Measurements from ENCODE around the gene RAPGEF2. TPM values are rescaled to one million over a fixed set of nuclear protein-coding genes. Genes with fewer than 3 reads are reported as not detected.
"Not testable (repeated sequence)": the region's sequence is repeated elsewhere in the genome, so short reads cannot be mapped to it uniquely, and the experiment has no call there.

Gene RAPGEF2
- total RNA-seq, result 100 to 1,000 TPM in 1 of 8 experiments, 10 to 100 TPM in 7; 44.0 to 164 (median 67.9) TPM

- Histone ChIP-seq H3K4me1 (replicated peaks in 1 of 2) (peaks cover 12 to 16% of the 10 kb centered on the region in 2 donors), H3K27ac (peak within 1 kb of the TSS; percentile 73 to 74), H3K4me3 (peak within 1 kb of the TSS; percentile 82 to 99 (median 97))
- peak; percentile 82 to 88 (median 84) for ATAC-seq (replicated peaks in 6 of 8)
- WGBS, 10 experiments, result 0% methylated on average over 4 of the region's 100 CpGs; no CpG with 5 or more reads in 9 of the 10 experiments
- in situ Hi-C loops (cut with MboI; ENCODE audit: low pct_unique_long_range_greater_than_20kb in 2 of 9, low sequenced_read_pairs in 9 of 9, unreplicated experiment in 9 of 9), result no loop called here
These were observed at the start of gene RAPGEF2 for GRCh38 chr4:159102622-159103383. RAPGEF2 (plus strand) TSS chr4:159103079; CDS start chr4:159104163, 1,084 bp downstream.

GRCh38 chr4:159055833-159056232 lies 47.0 kb upstream of the RAPGEF2 start:
- peak in 1 of 8 experiments; percentile 82 for ATAC-seq (replicated peaks in 6 of 8)
- H3K4me1 ChIP-seq (replicated peaks in 1 of 2), result peaks cover 21 to 32% of the 10 kb centered on the region in 2 donors
- in situ Hi-C loops (cut with MboI; ENCODE audit: low pct_unique_long_range_greater_than_20kb in 2 of 9, low sequenced_read_pairs in 9 of 9, unreplicated experiment in 9 of 9), result no loop called here
- 33 to 85% (median 62%) methylated on average over 1 to 2 of the region's 2 CpGs for WGBS, 10 experiments
- H3K27ac ChIP-seq, result no peak overlapping the region
- no peak overlapping the region for H3K4me3 ChIP-seq

- peaks cover 11 to 20% of the 10 kb centered on the region in 2 donors for H3K4me1 ChIP-seq (replicated peaks in 1 of 2)
- 0 to 100% (median 83%) methylated on average over 1 to 3 of the region's 3 CpGs; no CpG with 5 or more reads in 3 of the 10 experiments for WGBS, 10 experiments
These were observed 42.7 kb upstream of the RAPGEF2 start for GRCh38 chr4:159060161-159060560.

GRCh38 chr4:159062381-159062780 lies 40.5 kb upstream of the RAPGEF2 start:
- ATAC-seq (replicated peaks in 6 of 8), result no peak
- in situ Hi-C loops (cut with MboI; ENCODE audit: low pct_unique_long_range_greater_than_20kb in 2 of 9, low sequenced_read_pairs in 9 of 9, unreplicated experiment in 9 of 9), result no loop called here
- Histone ChIP-seq H3K27ac (no peak overlapping the region), H3K4me1 (replicated peaks in 1 of 2) (peaks cover 3 to 4% of the 10 kb centered on the region in 2 donors), H3K4me3 (no peak overlapping the region)
- WGBS, 10 experiments, result 79 to 83% methylated on average over 2 of the region's 2 CpGs; no CpG with 5 or more reads in 8 of the 10 experiments

More at GRCh38 chr4:159060161-159060560, 42.7 kb upstream of the RAPGEF2 start:
- ATAC-seq (replicated peaks in 6 of 8), result no peak
- no peak overlapping the region for H3K4me3 ChIP-seq
- in situ Hi-C loops (cut with MboI; ENCODE audit: low pct_unique_long_range_greater_than_20kb in 2 of 9, low sequenced_read_pairs in 9 of 9, unreplicated experiment in 9 of 9), result no loop called here
- H3K27ac ChIP-seq, result no peak overlapping the region

GRCh38 chr4:159065513-159066240 lies 37.2 kb upstream of the RAPGEF2 start:
- Histone ChIP-seq H3K4me1 (replicated peaks in 1 of 2) (peaks cover 3 to 4% of the 10 kb centered on the region in 2 donors), H3K27ac (no peak overlapping the region), H3K4me3 (no peak overlapping the region)
- 83 to 100% (median 94%) methylated on average over 1 to 3 of the region's 3 CpGs; no CpG with 5 or more reads in 1 of the 10 experiments for WGBS, 10 experiments
- in situ Hi-C loops (cut with MboI; ENCODE audit: low pct_unique_long_range_greater_than_20kb in 2 of 9, low sequenced_read_pairs in 9 of 9, unreplicated experiment in 9 of 9), result no loop called here
- ATAC-seq (replicated peaks in 6 of 8), result no peak

- 90 to 100% (median 100%) methylated on average over 1 to 3 of the region's 5 CpGs; no CpG with 5 or more reads in 7 of the 10 experiments for WGBS, 10 experiments
- H3K27ac ChIP-seq; in situ Hi-C loops (cut with MboI; ENCODE audit: low pct_unique_long_range_greater_than_20kb in 2 of 9, low sequenced_read_pairs in 9 of 9, unreplicated experiment in 9 of 9); H3K4me1 ChIP-seq (replicated peaks in 1 of 2); H3K4me3 ChIP-seq; ATAC-seq (replicated peaks in 6 of 8): not testable (repeated sequence)
These were observed 34.7 kb upstream of the RAPGEF2 start for GRCh38 chr4:159068139-159068538.

GRCh38 chr4:159069922-159070321 lies 33.0 kb upstream of the RAPGEF2 start:
- 6 to 90% (median 67%) methylated on average over 1 to 3 of the region's 3 CpGs for WGBS, 10 experiments
- Histone ChIP-seq H3K4me3 (no peak overlapping the region), H3K27ac (no peak overlapping the region), H3K4me1 (replicated peaks in 1 of 2) (peaks cover 0 to 3% of the 10 kb centered on the region in 2 donors)
- ATAC-seq (replicated peaks in 6 of 8), result peak in 2 of 8 experiments; percentile 86 to 92
- in situ Hi-C loops (cut with MboI; ENCODE audit: low pct_unique_long_range_greater_than_20kb in 2 of 9, low sequenced_read_pairs in 9 of 9, unreplicated experiment in 9 of 9), result no loop called here

GRCh38 chr4:159070742-159071141 lies 32.1 kb upstream of the RAPGEF2 start:
- ATAC-seq (replicated peaks in 6 of 8), result no peak
- whole genome bisulfite sequencing, 10 experiments, result 66 to 100% (median 90%) methylated on average over 2 to 4 of the region's 4 CpGs; no CpG with 5 or more reads in 2 of the 10 experiments
- Histone ChIP-seq H3K4me3 (no peak overlapping the region), H3K4me1 (replicated peaks in 1 of 2) (peaks cover 0 to 3% of the 10 kb centered on the region in 2 donors), H3K27ac (no peak overlapping the region)
- in situ Hi-C loops (cut with MboI; ENCODE audit: low pct_unique_long_range_greater_than_20kb in 2 of 9, low sequenced_read_pairs in 9 of 9, unreplicated experiment in 9 of 9), result no loop called here

- Histone ChIP-seq H3K27ac (no peak overlapping the region), H3K4me3 (no peak overlapping the region), H3K4me1 (replicated peaks in 1 of 2) (peaks cover 0 to 3% of the 10 kb centered on the region in 2 donors)
- in situ Hi-C loops (cut with MboI; ENCODE audit: low pct_unique_long_range_greater_than_20kb in 2 of 9, low sequenced_read_pairs in 9 of 9, unreplicated experiment in 9 of 9), result no loop called here
- 0 to 100% (median 71%) methylated on average over 1 of the region's 1 CpG; no CpG with 5 or more reads in 2 of the 10 experiments for WGBS, 10 experiments
- ATAC-seq (replicated peaks in 6 of 8), result peak in 2 of 8 experiments; percentile 15 to 48
These were observed 31.5 kb upstream of the RAPGEF2 start for GRCh38 chr4:159071178-159071968.

- no peak overlapping the region for H3K4me3 ChIP-seq
- WGBS, 10 experiments, result 89 to 100% (median 95%) methylated on average over 2 to 5 of the region's 6 CpGs; no CpG with 5 or more reads in 1 of the 10 experiments
- no peak overlapping the region for H3K27ac ChIP-seq
- in situ Hi-C loops (cut with MboI; ENCODE audit: low pct_unique_long_range_greater_than_20kb in 2 of 9, low sequenced_read_pairs in 9 of 9, unreplicated experiment in 9 of 9), result no loop called here
- no peak for ATAC-seq (replicated peaks in 6 of 8)
- H3K4me1 ChIP-seq (replicated peaks in 1 of 2), result peaks cover 0 to 3% of the 10 kb centered on the region in 2 donors
These were observed 30.7 kb upstream of the RAPGEF2 start for GRCh38 chr4:159071969-159072765.

- H3K27ac ChIP-seq, result no peak overlapping the region
- in situ Hi-C loops (cut with MboI; ENCODE audit: low pct_unique_long_range_greater_than_20kb in 2 of 9, low sequenced_read_pairs in 9 of 9, unreplicated experiment in 9 of 9), result no loop called here
- WGBS, 10 experiments, result 0 to 100% (median 40%) methylated on average over 1 to 3 of the region's 3 CpGs; no CpG with 5 or more reads in 1 of the 10 experiments
- no peak overlapping the region for H3K4me3 ChIP-seq
- ATAC-seq (replicated peaks in 6 of 8), result peak in 1 of 8 experiments; percentile 75
- peaks cover 0 to 3% of the 10 kb centered on the region in 2 donors for H3K4me1 ChIP-seq (replicated peaks in 1 of 2)
These were observed 27.3 kb upstream of the RAPGEF2 start for GRCh38 chr4:159075531-159075932.

- H3K27ac ChIP-seq; in situ Hi-C loops (cut with MboI; ENCODE audit: low pct_unique_long_range_greater_than_20kb in 2 of 9, low sequenced_read_pairs in 9 of 9, unreplicated experiment in 9 of 9); H3K4me1 ChIP-seq (replicated peaks in 1 of 2); ATAC-seq (replicated peaks in 6 of 8); H3K4me3 ChIP-seq: not testable (repeated sequence)
- 90 to 100% (median 100%) methylated on average over 1 to 12 of the region's 13 CpGs; no CpG with 5 or more reads in 1 of the 10 experiments for WGBS, 10 experiments
These were observed 25.9 kb upstream of the RAPGEF2 start for GRCh38 chr4:159077018-159077417.

Data from motor neuron (in vitro differentiated cells).